Mesenchymal stem cell (in vitro differentiated cells and primary cell): ENCODE results near the gene FEN1.
A peak's percentile ranks its signal among the peaks of the same experiment; 100 is the strongest.

Experiments
- DNase-seq: peaks from one replicate; pipeline ENCODE4 v3.0.0-alpha.2; 2013
- H2AFZ ChIP-seq: one replicate; pipeline ENCODE4 v1.6.1; 2013; ENCODE audit warnings: low read depth, mild to moderate bottlenecking, control low read depth, inconsistent platforms, low read length, moderate library complexity
- H2AK5ac ChIP-seq: 2 replicates; pipeline ENCODE4 v1.6.1; 2013; ENCODE audit warnings: low read length, moderate library complexity, mild to moderate bottlenecking, inconsistent platforms; ENCODE audit not compliant: severe bottlenecking
- H2BK120ac ChIP-seq: one replicate; pipeline ENCODE4 v1.6.1; 2013; ENCODE audit warnings: low read depth, mild to moderate bottlenecking, inconsistent platforms, low read length, moderate library complexity
- H2BK12ac ChIP-seq, 2 experiments: one replicate each; pipeline ENCODE4 v1.6.1; 2013; ENCODE audit warnings: inconsistent platforms in 2 of 2, low read length in 2 of 2, mild to moderate bottlenecking in 2 of 2, moderate library complexity in 2 of 2, control low read depth in 1 of 2
- H2BK15ac ChIP-seq: one replicate; pipeline ENCODE4 v1.6.1; 2013; ENCODE audit warnings: mild to moderate bottlenecking, low read depth, inconsistent platforms; ENCODE audit not compliant: poor library complexity, severe bottlenecking
- H2BK5ac ChIP-seq: 2 replicates; pipeline ENCODE4 v1.6.1; 2013; ENCODE audit warnings: low read depth, mild to moderate bottlenecking, low read length, control low read depth, inconsistent platforms; ENCODE audit not compliant: poor library complexity, severe bottlenecking
- H3K14ac ChIP-seq, 2 experiments: one replicate each; pipeline ENCODE4 v1.6.1; 2013; ENCODE audit warnings: inconsistent platforms in 2 of 2, low read length in 2 of 2, control low read depth in 1 of 2, mild to moderate bottlenecking in 1 of 2, moderate library complexity in 1 of 2
- H3K18ac ChIP-seq, 2 experiments: one replicate each; pipeline ENCODE4 v1.6.1; 2013; ENCODE audit warnings: inconsistent platforms in 2 of 2, low read length in 2 of 2, control low read depth in 1 of 2, low read depth in 1 of 2, mild to moderate bottlenecking in 1 of 2
- H3K23ac ChIP-seq, 2 experiments: one replicate each; pipeline ENCODE4 v1.6.1; 2013; ENCODE audit warnings: inconsistent platforms in 2 of 2, low read length in 2 of 2, mild to moderate bottlenecking in 2 of 2, moderate library complexity in 2 of 2, control low read depth in 1 of 2
- H3K27ac ChIP-seq: 2 replicates; pipeline ENCODE4 v1.5.1; 2013; ENCODE audit warnings: mild to moderate bottlenecking, moderate library complexity, low read length, control low read depth, inconsistent platforms; ENCODE audit not compliant: poor library complexity, severe bottlenecking
- H3K27me3 ChIP-seq, 2 experiments: 2 replicates each; pipeline versions ENCODE4 v1.6.1 to v1.7.0; 2013; ENCODE audit warnings: low read length in 2 of 2, mild to moderate bottlenecking in 2 of 2, moderate library complexity in 2 of 2, control low read depth in 1 of 2, inconsistent platforms in 1 of 2; ENCODE audit not compliant: control insufficient read depth in 1 of 2, insufficient read depth in 1 of 2
- H3K36me3 ChIP-seq, 2 experiments: 2 replicates each; pipeline versions ENCODE4 v1.6.1 to v1.7.0; 2013; ENCODE audit warnings: low read length in 2 of 2, control low read depth in 1 of 2, inconsistent platforms in 1 of 2, low read depth in 1 of 2, mild to moderate bottlenecking in 1 of 2; ENCODE audit not compliant: insufficient read depth in 2 of 2, control insufficient read depth in 1 of 2
- H3K4ac ChIP-seq, 2 experiments: one replicate each; pipeline ENCODE4 v1.6.1; 2013; ENCODE audit warnings: inconsistent platforms in 2 of 2, low read length in 2 of 2, mild to moderate bottlenecking in 2 of 2, moderate library complexity in 2 of 2, control low read depth in 1 of 2, low read depth in 1 of 2
- H3K4me1 ChIP-seq: 2 replicates; pipeline ENCODE4 v1.6.1; 2013; ENCODE audit warnings: low read depth, low read length, control low read depth; ENCODE audit not compliant: control insufficient read depth, insufficient read depth
- H3K4me2 ChIP-seq: 2 replicates; pipeline ENCODE4 v1.6.1; 2013; ENCODE audit warnings: low read length, mild to moderate bottlenecking, inconsistent platforms; ENCODE audit not compliant: poor library complexity, severe bottlenecking
- H3K4me3 ChIP-seq, 2 experiments: 2 replicates each; pipeline versions ENCODE4 v1.5.1 to v1.7.0; 2013; ENCODE audit warnings: low read length in 2 of 2, mild to moderate bottlenecking in 2 of 2, control low read depth in 1 of 2, low read depth in 1 of 2; ENCODE audit not compliant: insufficient read depth in 1 of 2
- H3K79me1 ChIP-seq: replicated peaks from 2 replicates; pipeline ENCODE4 v1.6.1; 2013; ENCODE audit warnings: mild to moderate bottlenecking, control low read depth, low read length, inconsistent platforms; ENCODE audit not compliant: poor library complexity, severe bottlenecking
- H3K9ac ChIP-seq: 2 replicates; pipeline ENCODE4 v1.7.0; 2013; ENCODE audit warnings: mild to moderate bottlenecking, low read length, moderate library complexity
- H3K9me3 ChIP-seq: 2 replicates; pipeline ENCODE4 v1.7.0; 2013; ENCODE audit warnings: mild to moderate bottlenecking, low read length; ENCODE audit not compliant: control insufficient read depth
- H4K8ac ChIP-seq: one replicate; pipeline ENCODE4 v1.6.1; 2013; ENCODE audit warnings: inconsistent platforms, mild to moderate bottlenecking, low read length, moderate library complexity
- H4K91ac ChIP-seq: one replicate; pipeline ENCODE4 v1.6.1; 2013; ENCODE audit warnings: mild to moderate bottlenecking, low read length, inconsistent platforms
- WGBS: methylation state at CpG from one replicate; pipeline ENCODE4 v1.1.7; 2013; ENCODE audit warnings: mixed read lengths; 5-methylcytosine and 5-hydroxymethylcytosine counted together

The FEN1 gene

DNA sequence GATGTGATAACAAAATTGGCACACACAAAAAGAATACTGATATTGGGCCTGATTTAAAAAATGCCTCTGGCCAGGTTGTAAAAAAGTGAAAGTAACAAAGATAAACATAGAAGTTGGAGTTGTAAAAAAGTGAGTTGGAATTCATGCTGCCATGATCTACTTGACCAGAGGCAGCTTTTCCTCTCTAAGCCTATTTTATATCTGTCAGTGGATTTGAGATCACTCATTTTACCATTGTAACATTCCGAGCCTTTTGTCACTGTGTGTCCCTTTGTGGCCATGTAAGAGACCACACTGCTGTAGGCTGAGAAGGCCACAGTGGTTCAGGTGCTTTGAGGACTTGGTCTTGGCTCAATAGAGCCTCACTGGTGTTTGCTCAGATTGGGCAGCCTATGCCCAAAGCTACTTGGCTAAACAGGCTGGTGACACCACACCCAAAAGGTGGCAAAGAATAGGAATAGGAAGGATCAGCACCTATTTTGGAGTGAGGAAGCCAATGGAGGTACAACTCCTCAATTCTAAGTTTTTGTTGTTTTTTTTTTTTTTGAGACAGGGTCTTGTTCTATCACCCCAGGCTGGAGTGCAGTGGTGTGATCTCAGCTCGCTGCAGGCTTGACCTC, 7.1 kb downstream of the FEN1 start:
- no peak overlapping the region for H2BK5ac ChIP-seq
- H2BK120ac ChIP-seq: no peak overlapping the region
- 99% methylated on average over 2 of the region's 2 CpGs for WGBS
- no peak overlapping the region for H3K23ac ChIP-seq
- no peak overlapping the region for H3K18ac ChIP-seq
- H3K9ac ChIP-seq: no peak overlapping the region
- no peak overlapping the region for H2AK5ac ChIP-seq
- no peak for DNase-seq
- no peak overlapping the region for H4K8ac ChIP-seq
- peaks cover 21% of the 10 kb centered on the region for H3K79me1 ChIP-seq
- H3K27me3 ChIP-seq: no peaks in the 10 kb centered on the region
- H2BK12ac ChIP-seq: no peak overlapping the region
- H4K91ac ChIP-seq: no peak overlapping the region
- no peak overlapping the region for H2AFZ ChIP-seq
- H3K4me3 ChIP-seq: no peak overlapping the region
- H2BK15ac ChIP-seq: no peak overlapping the region
- no peak overlapping the region for H3K14ac ChIP-seq
- H3K4ac ChIP-seq: no peak overlapping the region
- peaks cover 4% of the 10 kb centered on the region for H3K4me1 ChIP-seq
- no peaks in the 10 kb centered on the region for H3K9me3 ChIP-seq
- no peak overlapping the region for H3K4me2 ChIP-seq
- no peak overlapping the region for H3K27ac ChIP-seq
- H3K36me3 ChIP-seq: peaks cover 31 to 71% of the 10 kb centered on the region in 2 experiments

DNA sequence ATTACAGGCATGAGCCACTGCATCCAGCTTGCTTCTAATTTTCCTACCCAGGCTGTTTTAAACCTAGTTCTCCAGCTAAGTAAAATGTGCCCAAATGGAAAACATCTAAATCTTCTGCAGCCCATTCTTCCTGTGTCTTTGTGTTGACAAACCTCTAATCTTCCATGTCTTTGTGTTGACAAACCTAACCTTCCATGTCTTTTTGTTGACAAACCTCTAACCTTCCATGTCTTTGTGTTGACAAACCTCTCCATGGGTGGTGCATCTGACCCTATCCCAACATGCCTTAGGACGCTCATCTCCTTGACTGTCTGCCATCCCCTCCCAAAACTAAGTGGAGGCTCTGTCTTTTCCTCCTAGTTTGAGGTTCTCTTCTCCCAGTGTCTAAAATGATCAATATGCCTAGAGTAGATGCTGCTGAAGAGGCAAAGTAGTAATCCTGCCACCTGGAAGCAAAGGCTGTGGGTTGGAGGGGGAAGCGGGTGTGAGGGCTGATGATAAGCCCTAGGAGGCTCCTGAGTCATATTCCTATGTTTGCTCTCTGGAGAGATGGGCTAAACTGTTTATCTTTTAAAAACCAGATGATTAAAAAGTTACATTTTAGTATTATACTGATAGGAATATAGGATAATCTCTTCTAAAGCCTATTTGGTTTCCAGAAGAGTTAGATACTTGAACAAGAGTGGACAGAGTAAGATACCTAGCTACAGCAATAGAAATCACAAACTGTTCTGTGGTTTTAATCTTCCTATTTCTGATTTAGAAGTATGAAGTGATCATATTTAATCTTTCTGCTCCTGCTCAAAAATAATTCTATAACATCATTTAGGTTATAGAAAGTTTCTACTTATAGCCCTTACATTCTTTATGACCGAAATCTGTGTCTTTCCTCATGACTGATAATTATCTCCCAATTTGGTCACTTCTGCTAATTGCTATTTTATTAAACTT, 7.9 kb downstream of the FEN1 start:
- Histone ChIP-seq H3K27ac (no peak overlapping the region), H3K18ac (no peak overlapping the region), H2BK120ac (no peak overlapping the region), H3K4ac (no peak overlapping the region), H3K9me3 (no peaks in the 10 kb centered on the region), H3K36me3 (peaks cover 33 to 73% of the 10 kb centered on the region in 2 experiments), H2BK5ac (no peak overlapping the region), H3K23ac (no peak overlapping the region), H2BK12ac (no peak overlapping the region), H3K27me3 (no peaks in the 10 kb centered on the region), H2AK5ac (no peak overlapping the region), H2AFZ (no peak overlapping the region), H3K79me1 (peaks cover 25% of the 10 kb centered on the region), H3K4me2 (no peak overlapping the region), H3K9ac (peak overlapping the region; percentile 5), H2BK15ac (no peak overlapping the region), H3K4me3 (no peak overlapping the region), H4K91ac (no peak overlapping the region), H4K8ac (no peak overlapping the region), H3K4me1 (peaks cover 4% of the 10 kb centered on the region), H3K14ac (no peak overlapping the region)
- DNase-seq: no peak
- WGBS: 80% methylated on average over 2 of the region's 3 CpGs

DNA sequence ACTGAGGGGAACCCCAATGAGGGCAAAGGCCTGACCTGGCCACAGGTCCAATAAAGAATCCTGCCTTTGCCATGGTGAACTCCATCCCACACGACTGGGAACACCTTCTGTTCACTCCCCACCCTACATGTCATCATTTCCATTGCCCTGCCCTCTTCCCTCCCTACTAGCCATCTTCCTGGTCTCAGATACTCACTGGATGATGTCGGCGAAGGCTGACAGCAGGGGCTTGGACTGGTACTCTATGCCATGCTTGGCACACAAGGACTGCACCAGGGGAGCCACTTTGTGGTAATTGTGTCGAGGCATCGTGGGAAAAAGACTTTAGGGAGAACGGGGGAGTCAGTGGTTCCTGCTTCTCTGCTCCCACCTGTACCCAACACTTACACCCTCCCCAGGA, 9.9 kb downstream of the FEN1 start:
- Histone ChIP-seq H4K91ac (no peak overlapping the region), H2AK5ac (no peak overlapping the region), H2BK5ac (no peak overlapping the region), H3K4me3 (no peak overlapping the region), H3K27me3 (no peaks in the 10 kb centered on the region), H2BK120ac (no peak overlapping the region), H3K18ac (no peak overlapping the region), H3K27ac (no peak overlapping the region), H2AFZ (no peak overlapping the region), H3K4ac (no peak overlapping the region), H2BK15ac (no peak overlapping the region), H3K23ac (no peak overlapping the region), H4K8ac (no peak overlapping the region), H3K79me1 (peaks cover 31% of the 10 kb centered on the region), H3K9me3 (no peaks in the 10 kb centered on the region), H3K36me3 (peaks cover 37 to 77% of the 10 kb centered on the region in 2 experiments), H3K4me2 (no peak overlapping the region), H2BK12ac (no peak overlapping the region), H3K14ac (no peak overlapping the region), H3K4me1 (peaks cover 4% of the 10 kb centered on the region), H3K9ac (no peak overlapping the region)
- 93% methylated on average over 6 of the region's 6 CpGs for WGBS
- DNase-seq: no peak

DNA sequence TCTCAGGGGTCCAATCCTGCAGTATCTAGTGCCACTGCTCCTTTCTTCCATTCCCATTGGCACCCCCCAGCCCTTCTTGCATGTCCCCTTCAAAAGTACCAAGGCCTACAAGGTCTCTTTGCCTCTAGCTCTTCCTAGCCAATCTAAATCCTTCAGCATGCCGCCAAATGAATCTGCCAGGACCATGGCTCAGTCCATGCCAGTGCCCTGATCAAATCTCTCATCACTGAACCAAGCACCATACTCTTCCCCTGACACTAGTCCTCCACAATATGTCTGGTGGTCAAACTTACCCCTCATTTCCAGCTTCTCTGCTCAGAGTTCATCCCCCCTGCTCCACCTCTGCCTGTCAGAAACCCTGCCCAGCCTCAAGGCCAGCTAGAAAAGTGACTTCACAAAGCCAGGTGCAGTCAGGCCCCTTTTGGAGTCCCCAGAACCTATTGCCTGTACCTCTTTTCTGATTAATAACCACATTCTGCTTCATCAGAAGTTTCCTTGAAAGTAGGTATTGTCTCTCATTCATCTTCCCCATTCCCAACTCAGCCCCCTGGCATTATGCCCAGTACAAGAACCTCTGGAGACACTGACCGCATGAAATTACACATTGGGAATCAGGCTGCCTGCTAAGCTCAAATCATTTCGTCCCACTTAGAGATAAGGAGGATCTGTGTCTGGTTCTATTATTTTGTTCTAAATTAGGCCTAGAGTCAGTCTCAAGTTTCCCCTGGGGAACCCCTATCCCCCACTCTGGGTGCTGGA, 11.4 kb downstream of the FEN1 start:
- Histone ChIP-seq H2BK15ac (no peak overlapping the region), H2AK5ac (no peak overlapping the region), H2AFZ (no peak overlapping the region), H2BK5ac (no peak overlapping the region), H4K91ac (no peak overlapping the region), H3K4me3 (no peak overlapping the region), H2BK120ac (no peak overlapping the region), H3K27ac (no peak overlapping the region), H3K9me3 (no peaks in the 10 kb centered on the region), H4K8ac (no peak overlapping the region), H3K4me1 (peaks cover under 1% of the 10 kb centered on the region), H3K23ac (no peak overlapping the region), H3K4ac (no peak overlapping the region), H3K36me3 (peaks cover 48 to 91% of the 10 kb centered on the region in 2 experiments), H3K18ac (no peak overlapping the region), H3K14ac (no peak overlapping the region), H3K9ac (no peak overlapping the region), H3K27me3 (no peaks in the 10 kb centered on the region), H3K79me1 (peaks cover 33% of the 10 kb centered on the region), H2BK12ac (no peak overlapping the region), H3K4me2 (no peak overlapping the region)
- no peak for DNase-seq
- WGBS: 91% methylated on average over 2 of the region's 3 CpGs
